Esophagus muscularis mucosa (tissue), 4 donors: ENCODE data around the gene FBXO21. TPM values are rescaled to one million over a fixed set of nuclear protein-coding genes. Genes with fewer than 3 reads are reported as not detected.

Experiments used
- DNase-seq: peaks from one replicate; pipeline ENCODE4 v3.0.0-alpha.2; 2017; ENCODE audit errors: extremely low spot score
- H3K27ac ChIP-seq, 4 donors: fragments of 200-600 bp; sonication (generic); replicated peaks in 1 of 4; 1 replicate in 3 of 4; 2 replicates in 1 of 4; pipeline ENCODE4 v1.5.1; 2016 to 2019; ENCODE audit warnings: mild to moderate bottlenecking in 1 of 4
- H3K27me3 ChIP-seq, 4 donors: fragments of 200-600 bp; sonication (generic); one replicate each; pipeline versions ENCODE4 v1.5.1 to v1.6.0; 2016 to 2019
- H3K36me3 ChIP-seq, 4 donors: fragments of 200-600 bp; sonication (generic); one replicate each; pipeline ENCODE4 v1.5.1; 2016 to 2019
- H3K4me1 ChIP-seq, 4 donors: fragments of 200-600 bp; sonication (generic); one replicate each; pipeline ENCODE4 v1.5.1; 2016 to 2019
- H3K4me3 ChIP-seq, 4 donors: fragments of 200-600 bp; sonication (generic); 1 replicate in 2 of 4; 2 replicates in 2 of 4; pipeline ENCODE4 v1.5.1; 2016 to 2019; ENCODE audit warnings: mild to moderate bottlenecking in 4 of 4, moderate library complexity in 1 of 4
- H3K9me3 ChIP-seq, 4 donors: fragments of 200-600 bp; sonication (generic); 1 replicate in 3 of 4; 2 replicates in 1 of 4; pipeline ENCODE4 v1.5.1; 2016 to 2019
- EP300 ChIP-seq: sonication (generic); formaldehyde crosslinking; IDR thresholded peaks from one replicate; pipeline ENCODE4 v1.6.1; 2017; ENCODE audit warnings: antibody characterized with exemption
- POLR2A ChIP-seq: fragments of 450-650 bp; IDR thresholded peaks from one replicate; pipeline ENCODE4 v1.6.1; 2017; ENCODE audit warnings: antibody characterized with exemption, moderate library complexity, mild to moderate bottlenecking, low read depth
- POLR2AphosphoS5 ChIP-seq, 2 donors: sonication (generic); formaldehyde crosslinking; IDR thresholded peaks; one replicate each; pipeline ENCODE4 v1.6.1; 2017; ENCODE audit warnings: antibody characterized with exemption in 2 of 2
- WGBS: methylation state at CpG from one replicate; pipeline ENCODE4 v1.1.5; 2018; 5-methylcytosine and 5-hydroxymethylcytosine counted together
- intact Hi-C: fragments of 100-400 bp; cut with DNase I; formaldehyde crosslinking; loops from one replicate; pipeline ENCODE4 v1.15.1; 2023
- total RNA-seq, 4 donors: library from RNA; depleted of rRNA; stranded (reverse); fragments of >200 nt; gene quantifications; one replicate each; pipeline versions ENCODE4 v1.1.0 to v1.2.1, GENCODE V29; 2016
- TF ChIP-seq, protein P1 (sequence below), 3 experiments: fragments of 200-600 bp in 2 of 3; fragments of 450-650 bp in 1 of 3; sonication (generic) in 2 of 3; IDR thresholded peaks; one replicate each; pipeline ENCODE4 v1.5.1; 2017 to 2019; ENCODE audit warnings: antibody characterized with exemption in 3 of 3, mild to moderate bottlenecking in 2 of 3, moderate library complexity in 1 of 3

Gene FBXO21
- total RNA-seq = 10 to 100 TPM; 40.7 to 92.5 (median 70.2) TPM

- peak within 1 kb of the TSS; percentile 81 to 85 (median 84) for H3K27ac ChIP-seq
- H3K36me3 ChIP-seq = peaks cover 4 to 21% (median 15%) of the 10 kb centered on the region in 4 donors
- intact Hi-C loops = no loop called here
- TF ChIP-seq POLR2A = no peak
- no peak for TF ChIP-seq EP300
- TF ChIP-seq POLR2AphosphoS5 (IDR thresholded peaks at IDR 0.05) = peak; percentile 87 to 91
- TF ChIP-seq, protein P1, sequence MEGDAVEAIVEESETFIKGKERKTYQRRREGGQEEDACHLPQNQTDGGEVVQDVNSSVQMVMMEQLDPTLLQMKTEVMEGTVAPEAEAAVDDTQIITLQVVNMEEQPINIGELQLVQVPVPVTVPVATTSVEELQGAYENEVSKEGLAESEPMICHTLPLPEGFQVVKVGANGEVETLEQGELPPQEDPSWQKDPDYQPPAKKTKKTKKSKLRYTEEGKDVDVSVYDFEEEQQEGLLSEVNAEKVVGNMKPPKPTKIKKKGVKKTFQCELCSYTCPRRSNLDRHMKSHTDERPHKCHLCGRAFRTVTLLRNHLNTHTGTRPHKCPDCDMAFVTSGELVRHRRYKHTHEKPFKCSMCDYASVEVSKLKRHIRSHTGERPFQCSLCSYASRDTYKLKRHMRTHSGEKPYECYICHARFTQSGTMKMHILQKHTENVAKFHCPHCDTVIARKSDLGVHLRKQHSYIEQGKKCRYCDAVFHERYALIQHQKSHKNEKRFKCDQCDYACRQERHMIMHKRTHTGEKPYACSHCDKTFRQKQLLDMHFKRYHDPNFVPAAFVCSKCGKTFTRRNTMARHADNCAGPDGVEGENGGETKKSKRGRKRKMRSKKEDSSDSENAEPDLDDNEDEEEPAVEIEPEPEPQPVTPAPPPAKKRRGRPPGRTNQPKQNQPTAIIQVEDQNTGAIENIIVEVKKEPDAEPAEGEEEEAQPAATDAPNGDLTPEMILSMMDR (IDR thresholded peaks at IDR 0.05) = no peak
- peaks cover 16 to 25% (median 20%) of the 10 kb centered on the region in 4 donors for H3K4me1 ChIP-seq
- peak; percentile 97 for DNase-seq
- no peaks in the 10 kb centered on the region for H3K27me3 ChIP-seq
- peak within 1 kb of the TSS; percentile 81 to 100 (median 92) for H3K4me3 ChIP-seq
- H3K9me3 ChIP-seq = no peaks in the 10 kb centered on the region
- 12% methylated on average over 8 of the region's 59 CpGs for WGBS
Measured at GRCh38 chr12:117190210-117190781, at the start of gene FBXO21. Gene FBXO21, minus strand, starts transcription at chr12:117190470. Its CDS starts 14 bp downstream, at chr12:117190456.

GRCh38 chr12:117236456-117237001 lies 46.3 kb upstream of the FBXO21 start:
- H3K27ac ChIP-seq = no peak overlapping the region

GRCh38 chr12:117235261-117235660 lies 45.0 kb upstream of the FBXO21 start:
- TF ChIP-seq, protein P1 (IDR thresholded peaks at IDR 0.05) = no peak
- TF ChIP-seq EP300 (no peak), POLR2A (no peak), POLR2AphosphoS5 (IDR thresholded peaks at IDR 0.05) (no peak)
- WGBS = 52% methylated on average over 2 of the region's 2 CpGs
- H3K4me1 ChIP-seq = no peaks in the 10 kb centered on the region
- H3K9me3 ChIP-seq = no peaks in the 10 kb centered on the region
- peaks cover 0 to 47% (median 0%) of the 10 kb centered on the region in 4 donors for H3K27me3 ChIP-seq
- no peaks in the 10 kb centered on the region for H3K36me3 ChIP-seq
- intact Hi-C loops = no loop called here
- no peak for DNase-seq
- no peak overlapping the region for H3K4me3 ChIP-seq
- no peak overlapping the region for H3K27ac ChIP-seq

More at GRCh38 chr12:117236456-117237001, 46.3 kb upstream of the FBXO21 start:
- Histone ChIP-seq H3K4me3 (no peak overlapping the region), H3K36me3 (no peaks in the 10 kb centered on the region), H3K4me1 (no peaks in the 10 kb centered on the region), H3K27me3 (peaks cover 0 to 47% (median 0%) of the 10 kb centered on the region in 4 donors), H3K9me3 (no peaks in the 10 kb centered on the region)
- intact Hi-C loops = no loop called here
- 8% methylated on average over 13 of the region's 13 CpGs for WGBS
- TF ChIP-seq, protein P1 (IDR thresholded peaks at IDR 0.05) = peak; percentile 38 to 65 (median 59)
- no peak for TF ChIP-seq POLR2A
- DNase-seq = peak; percentile 95

DNA sequence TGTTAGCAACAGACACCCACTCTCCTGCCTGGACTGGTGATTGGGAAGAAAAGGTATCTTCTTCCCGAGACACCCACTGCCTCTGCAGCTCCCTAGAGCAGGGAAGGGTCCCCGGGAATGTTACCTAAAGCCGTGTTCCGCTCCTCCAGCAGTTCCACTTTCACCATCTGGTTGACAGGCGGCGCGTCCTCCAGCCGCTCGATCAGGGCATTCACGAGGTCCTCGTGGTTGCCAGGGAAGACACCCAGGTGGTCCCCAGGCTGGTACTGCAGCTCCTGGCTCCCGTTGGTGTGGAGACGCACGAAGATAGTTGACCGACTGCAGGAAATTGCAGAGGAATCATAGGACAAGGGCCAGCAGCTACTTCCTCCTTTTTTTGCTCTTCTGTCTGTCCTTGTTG lies 44.2 kb upstream of the FBXO21 start:
- peaks cover 0 to 52% (median 0%) of the 10 kb centered on the region in 4 donors for H3K27me3 ChIP-seq
- no peaks in the 10 kb centered on the region for H3K4me1 ChIP-seq
- no peaks in the 10 kb centered on the region for H3K9me3 ChIP-seq
- intact Hi-C loops = no loop called here
- H3K36me3 ChIP-seq = no peaks in the 10 kb centered on the region
- H3K27ac ChIP-seq = no peak overlapping the region
- TF ChIP-seq, protein P1 (IDR thresholded peaks at IDR 0.05) = no peak
- TF ChIP-seq EP300 (no peak), POLR2A (no peak), POLR2AphosphoS5 (IDR thresholded peaks at IDR 0.05) (no peak)
- 88% methylated on average over 9 of the region's 15 CpGs for WGBS
- H3K4me3 ChIP-seq = no peak overlapping the region
- DNase-seq = no peak

DNA sequence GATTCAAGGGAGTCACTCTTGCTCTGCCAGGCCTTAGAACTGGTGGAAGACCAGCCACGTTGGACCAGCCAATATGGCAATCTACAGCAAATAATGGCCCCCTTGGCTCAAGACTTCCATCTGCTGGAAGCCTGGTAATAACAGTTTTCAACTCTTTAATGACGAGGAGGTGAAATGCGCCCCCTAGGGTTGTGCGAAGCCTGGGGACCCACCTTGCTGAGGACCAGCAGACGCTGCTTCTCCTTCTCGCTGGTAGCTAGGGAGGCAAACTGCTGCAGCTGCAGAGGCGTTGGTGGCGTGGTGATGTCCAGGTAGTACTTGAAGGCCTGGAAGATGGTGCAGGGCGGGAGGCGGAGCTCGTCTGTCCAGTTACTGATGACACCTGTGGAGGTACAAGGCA lies 41.5 kb upstream of the FBXO21 start:
- TF ChIP-seq POLR2AphosphoS5 (IDR thresholded peaks at IDR 0.05) = no peak
- H3K27me3 ChIP-seq = peaks cover 0 to 64% (median 0%) of the 10 kb centered on the region in 4 donors
- WGBS = 88% methylated on average over 10 of the region's 11 CpGs

More for the DNA sequence above, 41.5 kb upstream of the FBXO21 start:
- H3K27ac ChIP-seq = no peak overlapping the region
- no peaks in the 10 kb centered on the region for H3K36me3 ChIP-seq
- no peak for DNase-seq
- H3K9me3 ChIP-seq = no peaks in the 10 kb centered on the region
- H3K4me3 ChIP-seq = no peak overlapping the region
- no peaks in the 10 kb centered on the region for H3K4me1 ChIP-seq
- intact Hi-C loops = no loop called here
